ENCODE results near the gene UBXN7.

DNA sequence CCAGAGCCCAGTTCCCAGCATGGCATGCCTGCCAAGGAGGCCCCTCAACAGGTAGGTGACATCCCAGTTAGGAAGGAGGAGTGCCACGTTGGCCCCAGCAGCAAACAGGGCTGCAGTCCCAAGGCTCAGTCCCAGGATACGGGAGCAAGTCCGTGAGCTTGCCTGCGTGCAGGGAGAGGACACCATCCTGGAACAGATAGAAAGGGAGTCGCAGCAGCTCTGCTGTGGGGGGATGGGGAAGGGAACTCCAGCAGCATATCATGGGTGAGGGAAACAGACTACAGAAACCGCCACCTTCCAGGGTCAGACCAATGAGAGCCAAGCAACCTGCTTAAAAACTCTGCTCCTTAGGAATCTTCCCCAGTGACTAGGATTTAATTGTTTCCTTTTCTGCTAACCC, 104.8 kb downstream of the UBXN7 start:
- TF ChIP-seq EZH2phosphoT487 (IDR thresholded peaks at IDR 0.05; ENCODE audit: insufficient read depth, low read depth), result no peak
- no peak for TF ChIP-seq EZH2 (IDR thresholded peaks at IDR 0.05; ENCODE audit: insufficient read depth, poor library complexity, severe bottlenecking)

All from GM23248 (cell line).